HL-60 (cell line): Measurements from ENCODE around the gene WWOX.

Source experiments
- GABPA ChIP-seq: IDR thresholded peaks from 2 replicates; pipeline ENCODE4 v1.6.1; 2012; ENCODE audit warnings: low read depth
- POLR2AphosphoS5 ChIP-seq: IDR thresholded peaks from 2 replicates; pipeline ENCODE4 v1.6.1; 2012; ENCODE audit warnings: low read depth
- TF ChIP-seq, protein P1 (sequence below): IDR thresholded peaks from one replicate; pipeline ENCODE4 v1.5.1; 2011; ENCODE audit warnings: low read length, control low read depth, inconsistent platforms; ENCODE audit not compliant: insufficient read depth
- TF ChIP-seq, protein P2 (sequence below): IDR thresholded peaks from 2 replicates; pipeline ENCODE4 v1.6.1; 2012; ENCODE audit warnings: low read depth; ENCODE audit not compliant: insufficient replicate concordance

DNA sequence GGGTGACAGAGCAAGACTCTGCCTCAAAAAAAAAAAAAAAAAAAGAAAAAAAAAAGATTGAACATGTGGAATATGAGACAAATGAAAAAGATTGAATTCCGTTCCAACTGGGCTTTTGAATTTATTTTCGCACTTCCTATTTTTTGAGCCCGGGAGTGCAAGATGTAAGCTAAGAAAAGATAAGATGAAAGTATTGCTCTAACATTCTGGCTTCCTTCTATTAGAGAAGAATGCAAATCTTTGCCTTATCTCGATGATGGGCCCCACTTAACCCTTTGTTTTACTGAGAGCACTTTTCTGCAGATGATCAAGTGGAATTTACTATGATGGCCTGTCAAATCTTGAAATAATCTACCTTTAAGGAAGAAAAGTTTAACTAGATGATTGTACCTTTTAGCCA is 96.3 kb downstream of the WWOX start:
- TF ChIP-seq, protein P1, sequence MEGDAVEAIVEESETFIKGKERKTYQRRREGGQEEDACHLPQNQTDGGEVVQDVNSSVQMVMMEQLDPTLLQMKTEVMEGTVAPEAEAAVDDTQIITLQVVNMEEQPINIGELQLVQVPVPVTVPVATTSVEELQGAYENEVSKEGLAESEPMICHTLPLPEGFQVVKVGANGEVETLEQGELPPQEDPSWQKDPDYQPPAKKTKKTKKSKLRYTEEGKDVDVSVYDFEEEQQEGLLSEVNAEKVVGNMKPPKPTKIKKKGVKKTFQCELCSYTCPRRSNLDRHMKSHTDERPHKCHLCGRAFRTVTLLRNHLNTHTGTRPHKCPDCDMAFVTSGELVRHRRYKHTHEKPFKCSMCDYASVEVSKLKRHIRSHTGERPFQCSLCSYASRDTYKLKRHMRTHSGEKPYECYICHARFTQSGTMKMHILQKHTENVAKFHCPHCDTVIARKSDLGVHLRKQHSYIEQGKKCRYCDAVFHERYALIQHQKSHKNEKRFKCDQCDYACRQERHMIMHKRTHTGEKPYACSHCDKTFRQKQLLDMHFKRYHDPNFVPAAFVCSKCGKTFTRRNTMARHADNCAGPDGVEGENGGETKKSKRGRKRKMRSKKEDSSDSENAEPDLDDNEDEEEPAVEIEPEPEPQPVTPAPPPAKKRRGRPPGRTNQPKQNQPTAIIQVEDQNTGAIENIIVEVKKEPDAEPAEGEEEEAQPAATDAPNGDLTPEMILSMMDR = no peak
- TF ChIP-seq, protein P2, sequence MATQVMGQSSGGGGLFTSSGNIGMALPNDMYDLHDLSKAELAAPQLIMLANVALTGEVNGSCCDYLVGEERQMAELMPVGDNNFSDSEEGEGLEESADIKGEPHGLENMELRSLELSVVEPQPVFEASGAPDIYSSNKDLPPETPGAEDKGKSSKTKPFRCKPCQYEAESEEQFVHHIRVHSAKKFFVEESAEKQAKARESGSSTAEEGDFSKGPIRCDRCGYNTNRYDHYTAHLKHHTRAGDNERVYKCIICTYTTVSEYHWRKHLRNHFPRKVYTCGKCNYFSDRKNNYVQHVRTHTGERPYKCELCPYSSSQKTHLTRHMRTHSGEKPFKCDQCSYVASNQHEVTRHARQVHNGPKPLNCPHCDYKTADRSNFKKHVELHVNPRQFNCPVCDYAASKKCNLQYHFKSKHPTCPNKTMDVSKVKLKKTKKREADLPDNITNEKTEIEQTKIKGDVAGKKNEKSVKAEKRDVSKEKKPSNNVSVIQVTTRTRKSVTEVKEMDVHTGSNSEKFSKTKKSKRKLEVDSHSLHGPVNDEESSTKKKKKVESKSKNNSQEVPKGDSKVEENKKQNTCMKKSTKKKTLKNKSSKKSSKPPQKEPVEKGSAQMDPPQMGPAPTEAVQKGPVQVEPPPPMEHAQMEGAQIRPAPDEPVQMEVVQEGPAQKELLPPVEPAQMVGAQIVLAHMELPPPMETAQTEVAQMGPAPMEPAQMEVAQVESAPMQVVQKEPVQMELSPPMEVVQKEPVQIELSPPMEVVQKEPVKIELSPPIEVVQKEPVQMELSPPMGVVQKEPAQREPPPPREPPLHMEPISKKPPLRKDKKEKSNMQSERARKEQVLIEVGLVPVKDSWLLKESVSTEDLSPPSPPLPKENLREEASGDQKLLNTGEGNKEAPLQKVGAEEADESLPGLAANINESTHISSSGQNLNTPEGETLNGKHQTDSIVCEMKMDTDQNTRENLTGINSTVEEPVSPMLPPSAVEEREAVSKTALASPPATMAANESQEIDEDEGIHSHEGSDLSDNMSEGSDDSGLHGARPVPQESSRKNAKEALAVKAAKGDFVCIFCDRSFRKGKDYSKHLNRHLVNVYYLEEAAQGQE = no peak
- TF ChIP-seq POLR2AphosphoS5 (no peak), GABPA (no peak)
